NB4 (cell line): Measurements from ENCODE around the gene SRA1.
"Not testable (repeated sequence)": the region's sequence is repeated elsewhere in the genome, so short reads cannot be mapped to it uniquely, and the experiment has no call there.

Experiments
- DNase-seq: peaks from one replicate; pipeline ENCODE4 v3.0.0; 2010; ENCODE audit warnings: low read depth
- H3K4me3 ChIP-seq: one replicate; pipeline ENCODE4 v1.5.1; 2011; ENCODE audit warnings: mild to moderate bottlenecking, low read depth, low read length, moderate library complexity
- MYC ChIP-seq: IDR thresholded peaks from 2 replicates; pipeline ENCODE4 v1.6.1; 2011; ENCODE audit warnings: low read depth, low read length
- POLR2A ChIP-seq: IDR thresholded peaks from 2 replicates; pipeline ENCODE4 v1.6.1; 2011; ENCODE audit warnings: mild to moderate bottlenecking; ENCODE audit not compliant: insufficient read length; ENCODE audit errors: extremely low read depth
- TF ChIP-seq, protein P1 (sequence below): IDR thresholded peaks from one replicate; pipeline ENCODE4 v1.5.1; 2012; ENCODE audit warnings: low read depth, low read length
- TF ChIP-seq, protein P2 (sequence below): IDR thresholded peaks from 2 replicates; pipeline ENCODE4 v1.6.1; 2011; ENCODE audit warnings: low read depth, low read length

The SRA1 gene

DNA sequence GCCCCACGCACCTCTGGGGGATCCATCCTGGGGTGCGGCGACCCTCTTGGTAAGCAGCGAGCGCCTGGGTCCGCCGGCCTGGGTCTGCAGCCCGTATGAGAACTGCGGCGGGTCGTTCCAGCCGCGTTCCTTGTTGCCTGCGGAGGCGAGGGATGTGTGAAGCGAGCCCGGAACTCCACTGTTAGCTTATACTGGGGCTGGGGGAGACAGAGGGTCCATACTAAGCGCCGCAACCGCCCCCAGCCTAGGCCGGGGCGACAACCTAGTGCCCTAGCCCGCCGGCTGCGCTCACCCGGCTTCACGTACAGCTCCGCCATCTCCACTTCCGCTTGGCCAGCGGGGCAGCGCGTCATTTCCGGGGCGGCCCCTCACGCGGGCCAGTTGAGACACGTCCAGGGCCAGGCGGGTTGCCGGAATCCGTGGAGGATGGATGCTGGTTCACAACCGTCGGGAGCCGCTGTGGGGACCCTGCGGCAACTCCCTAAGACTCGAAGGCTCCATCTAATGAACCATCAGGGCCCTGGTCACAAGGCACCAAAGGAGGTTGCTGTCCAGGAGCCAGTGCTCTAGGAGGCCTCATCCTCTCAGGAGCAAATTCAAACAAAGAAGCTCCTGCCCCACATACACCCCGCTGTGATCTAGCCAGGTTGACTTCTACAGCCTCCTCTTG lies at the start of gene SRA1:
Gene SRA1 (minus strand): TSS at position 338 of the 670 bp plus-strand sequence. CDS start 21 bp downstream, at position 317.
- peak; percentile 92 for DNase-seq
- TF ChIP-seq MYC (peak; percentile 56), POLR2A (peak; percentile 72)
- TF ChIP-seq, protein P1, sequence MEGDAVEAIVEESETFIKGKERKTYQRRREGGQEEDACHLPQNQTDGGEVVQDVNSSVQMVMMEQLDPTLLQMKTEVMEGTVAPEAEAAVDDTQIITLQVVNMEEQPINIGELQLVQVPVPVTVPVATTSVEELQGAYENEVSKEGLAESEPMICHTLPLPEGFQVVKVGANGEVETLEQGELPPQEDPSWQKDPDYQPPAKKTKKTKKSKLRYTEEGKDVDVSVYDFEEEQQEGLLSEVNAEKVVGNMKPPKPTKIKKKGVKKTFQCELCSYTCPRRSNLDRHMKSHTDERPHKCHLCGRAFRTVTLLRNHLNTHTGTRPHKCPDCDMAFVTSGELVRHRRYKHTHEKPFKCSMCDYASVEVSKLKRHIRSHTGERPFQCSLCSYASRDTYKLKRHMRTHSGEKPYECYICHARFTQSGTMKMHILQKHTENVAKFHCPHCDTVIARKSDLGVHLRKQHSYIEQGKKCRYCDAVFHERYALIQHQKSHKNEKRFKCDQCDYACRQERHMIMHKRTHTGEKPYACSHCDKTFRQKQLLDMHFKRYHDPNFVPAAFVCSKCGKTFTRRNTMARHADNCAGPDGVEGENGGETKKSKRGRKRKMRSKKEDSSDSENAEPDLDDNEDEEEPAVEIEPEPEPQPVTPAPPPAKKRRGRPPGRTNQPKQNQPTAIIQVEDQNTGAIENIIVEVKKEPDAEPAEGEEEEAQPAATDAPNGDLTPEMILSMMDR = no peak
- TF ChIP-seq, protein P2, sequence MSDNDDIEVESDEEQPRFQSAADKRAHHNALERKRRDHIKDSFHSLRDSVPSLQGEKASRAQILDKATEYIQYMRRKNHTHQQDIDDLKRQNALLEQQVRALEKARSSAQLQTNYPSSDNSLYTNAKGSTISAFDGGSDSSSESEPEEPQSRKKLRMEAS = peak; percentile 53; the same call in 1 of the 2 replicates
- H3K4me3 ChIP-seq = peak within 1 kb of the TSS; percentile 91

DNA sequence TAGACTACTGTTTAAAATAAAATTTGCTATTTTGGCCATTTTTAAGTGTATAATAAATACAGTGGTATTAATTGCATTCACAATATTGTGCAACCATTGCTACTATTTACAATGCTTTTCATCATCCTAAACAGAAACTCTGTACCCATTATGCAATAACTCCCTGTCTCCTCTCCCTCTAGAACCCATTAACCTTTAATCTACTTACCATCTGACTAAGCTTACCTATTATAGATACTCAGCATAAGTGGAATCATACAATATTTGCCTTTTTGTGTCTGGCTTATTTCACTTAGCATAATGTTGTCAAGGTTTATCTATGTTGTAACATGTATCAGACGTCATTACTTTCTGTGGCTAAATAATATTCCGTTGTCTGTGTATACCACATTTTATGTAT lies 49.8 kb upstream of the SRA1 start:
- no peak overlapping the region for H3K4me3 ChIP-seq
- peak; percentile 60 for DNase-seq
- TF ChIP-seq MYC (no peak), POLR2A (no peak)
- TF ChIP-seq, protein P1 = no peak
- TF ChIP-seq, protein P2 = no peak

DNA sequence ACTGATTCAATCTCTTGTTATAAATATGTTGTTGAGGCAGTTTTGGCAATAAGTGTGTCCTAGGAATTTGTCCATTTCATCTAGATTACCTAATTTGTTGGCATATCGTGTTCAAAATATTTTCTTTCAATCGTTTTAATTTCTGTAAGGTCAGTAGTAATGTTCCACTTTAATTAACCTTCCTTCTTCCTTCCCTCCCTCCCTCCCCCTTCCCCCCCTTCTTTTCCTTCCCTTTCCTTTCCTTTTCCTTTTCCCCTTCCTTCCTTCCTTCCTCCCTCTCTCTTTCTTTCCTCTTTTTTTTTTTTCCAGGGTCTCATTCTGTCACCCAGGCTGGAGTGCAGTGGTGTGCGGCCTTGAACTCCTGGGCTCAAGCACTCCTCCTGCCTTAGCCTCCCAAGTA lies 48.6 kb upstream of the SRA1 start:
- no peak for TF ChIP-seq POLR2A
- TF ChIP-seq, protein P2 = no peak
- H3K4me3 ChIP-seq = no peak overlapping the region
- no peak for DNase-seq

DNA sequence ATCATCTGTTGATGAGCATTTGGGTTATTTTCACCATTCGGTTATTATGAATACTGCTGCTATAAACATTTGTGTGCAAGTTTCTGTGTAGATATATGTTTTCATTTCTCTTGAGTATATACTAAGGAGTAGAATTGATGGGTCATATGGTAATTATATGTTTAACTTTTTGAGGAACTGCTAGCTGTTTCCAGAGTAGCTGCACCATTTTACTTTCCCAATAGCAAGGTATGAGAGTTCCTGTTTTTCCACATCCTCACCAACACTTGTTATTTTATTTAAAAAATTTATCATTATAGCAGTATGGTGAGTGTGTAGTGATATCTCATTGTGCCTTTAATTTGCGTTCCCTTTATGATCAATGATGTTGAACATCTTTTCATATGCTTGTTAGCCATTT lies 46.5 kb upstream of the SRA1 start:
- no peak overlapping the region for H3K4me3 ChIP-seq
- DNase-seq = no peak
- TF ChIP-seq, protein P2 = no peak
- TF ChIP-seq MYC (no peak), POLR2A (no peak)
- TF ChIP-seq, protein P1 = no peak

DNA sequence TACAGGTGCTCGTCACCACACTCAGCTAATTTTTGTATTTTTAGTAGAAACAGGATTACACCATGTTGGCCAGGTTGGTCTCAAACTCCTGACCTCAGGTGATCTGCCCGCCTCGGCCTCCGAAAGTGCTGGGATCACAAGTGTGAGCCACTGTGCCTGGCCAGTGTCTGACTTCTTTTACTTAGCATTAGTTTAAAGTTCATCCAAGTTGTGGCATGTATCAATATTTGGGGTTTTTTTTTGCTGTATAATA lies 46.1 kb upstream of the SRA1 start:
- not testable (repeated sequence) for H3K4me3 ChIP-seq, DNase-seq

DNA sequence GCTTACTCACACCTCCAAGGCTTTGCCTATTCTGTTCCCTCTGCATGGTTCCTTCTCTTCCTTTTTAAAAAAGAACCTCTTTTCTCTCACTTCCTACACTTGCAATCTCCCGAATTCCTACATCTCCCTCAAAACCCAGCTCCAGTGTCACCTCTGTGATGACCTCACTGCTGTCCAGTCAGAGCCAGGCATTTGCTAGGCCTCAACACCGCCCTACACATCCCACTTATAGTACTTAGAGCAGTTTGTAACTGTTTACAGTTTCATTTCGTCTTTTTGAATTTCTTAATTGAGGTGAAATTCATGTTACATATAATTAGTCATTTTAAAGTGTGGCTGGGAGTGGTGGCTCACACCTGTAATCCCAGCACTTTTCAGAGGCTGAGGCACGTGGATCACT lies 44.9 kb upstream of the SRA1 start:
- no peak for DNase-seq

More for the DNA sequence above, 44.9 kb upstream of the SRA1 start:
- H3K4me3 ChIP-seq = no peak overlapping the region
- TF ChIP-seq, protein P1 = no peak
- TF ChIP-seq POLR2A (no peak), MYC (no peak)
- TF ChIP-seq, protein P2 = no peak
